HS-27A (cell line): Measurements from ENCODE around the gene PRSS38.

Source experiments
- DNase-seq: peaks from one replicate; pipeline ENCODE4 v3.0.0-alpha.2; 2012; ENCODE audit warnings: low read depth, missing footprints

PRSS38 gene

GRCh38 chr1:227793079-227793947 is 22.2 kb upstream of the PRSS38 start:
- no peak for DNase-seq

GRCh38 chr1:227793948-227794816 is 21.3 kb upstream of the PRSS38 start:
- peak; percentile 26 for DNase-seq

GRCh38 chr1:227794817-227795192 is 20.7 kb upstream of the PRSS38 start:
- no peak for DNase-seq

GRCh38 chr1:227795732-227796131 is 19.7 kb upstream of the PRSS38 start:
- no peak for DNase-seq

- no peak for DNase-seq
Observed at GRCh38 chr1:227796359-227796915, 19.0 kb upstream of the PRSS38 start.

- DNase-seq: no peak
Observed at GRCh38 chr1:227797144-227797543, 18.3 kb upstream of the PRSS38 start.

- DNase-seq: no peak
Observed at GRCh38 chr1:227797625-227798024, 17.9 kb upstream of the PRSS38 start.

- DNase-seq: no peak
Observed at GRCh38 chr1:227798078-227798802, 17.2 kb upstream of the PRSS38 start.

- no peak for DNase-seq
Observed at GRCh38 chr1:227799756-227800155, 15.7 kb upstream of the PRSS38 start.

- DNase-seq: no peak
Observed at GRCh38 chr1:227803933-227804332, 11.5 kb upstream of the PRSS38 start.

- DNase-seq: peak; percentile 53
Observed at GRCh38 chr1:227805606-227806197, 9.8 kb upstream of the PRSS38 start.

- DNase-seq: no peak
Observed at GRCh38 chr1:227808566-227808965, 6.9 kb upstream of the PRSS38 start.

GRCh38 chr1:227809026-227809425 is 6.4 kb upstream of the PRSS38 start:
- DNase-seq: no peak

- DNase-seq: no peak
Observed at GRCh38 chr1:227813962-227814361, 1.5 kb upstream of the PRSS38 start.

- DNase-seq: no peak
Observed at GRCh38 chr1:227816750-227817446, 1.4 kb downstream of the PRSS38 start.

GRCh38 chr1:227823537-227823936 is 8.1 kb downstream of the PRSS38 start:
- DNase-seq: no peak

GRCh38 chr1:227824204-227824603 is 8.7 kb downstream of the PRSS38 start:
- no peak for DNase-seq

GRCh38 chr1:227828786-227829185 is 13.3 kb downstream of the PRSS38 start:
- no peak for DNase-seq

GRCh38 chr1:227838181-227838580 is 22.7 kb downstream of the PRSS38 start:
- DNase-seq: no peak

GRCh38 chr1:227841096-227841495 is 25.6 kb downstream of the PRSS38 start:
- DNase-seq: no peak
